Right lobe of liver (tissue), 6 donors: Measurements from ENCODE around the gene FCGR2B. TPM values are rescaled to one million over a fixed set of nuclear protein-coding genes. Genes with fewer than 3 reads are reported as not detected.
"Not testable (repeated sequence)": the region's sequence is repeated elsewhere in the genome, so short reads cannot be mapped to it uniquely, and the experiment has no call there.

Experiments used
- ATAC-seq, 4 donors: fragments of 200-7000 bp; cut with Tn5 transposase; one replicate each; pipeline ENCODE4 v1.9.1; 2020; ENCODE audit warnings: mild to moderate bottlenecking in 4 of 4, moderate library complexity in 4 of 4
- DNase-seq, 3 donors: peaks; one replicate each; pipeline ENCODE4 v3.0.0-alpha.2; 2020
- H3K27ac ChIP-seq, 3 donors: fragments of 200-600 bp; one replicate each; pipeline ENCODE4 v1.8.0; 2022
- H3K27me3 ChIP-seq, 2 donors: fragments of 200-600 bp; one replicate each; pipeline ENCODE4 v1.8.0; 2022
- H3K36me3 ChIP-seq, 4 donors: fragments of 200-600 bp; sonication (generic) in 1 of 4; one replicate each; pipeline versions ENCODE4 v1.5.1 to v1.8.0; 2017 to 2022; ENCODE audit warnings: control low read depth in 1 of 4
- H3K4me1 ChIP-seq, 4 donors: fragments of 200-600 bp; sonication (generic) in 1 of 4; one replicate each; pipeline versions ENCODE4 v1.5.1 to v1.8.0; 2017 to 2022; ENCODE audit warnings: control low read depth in 1 of 4
- H3K4me3 ChIP-seq, 3 donors: fragments of 200-600 bp; one replicate each; pipeline ENCODE4 v1.8.0; 2022
- H3K9me3 ChIP-seq, 4 donors: fragments of 200-600 bp; sonication (generic) in 1 of 4; one replicate each; pipeline versions ENCODE4 v1.5.1 to v1.8.0; 2017 to 2022; ENCODE audit warnings: control low read depth in 1 of 4
- CTCF ChIP-seq, 4 donors: fragments of 200-600 bp in 3 of 4; fragments of 450-650 bp in 1 of 4; IDR thresholded peaks; one replicate each; pipeline versions ENCODE4 v1.5.1 to v1.8.0; 2016 to 2022; ENCODE audit warnings: antibody characterized with exemption in 4 of 4, mild to moderate bottlenecking in 2 of 4
- POLR2A ChIP-seq: fragments of 450-650 bp; IDR thresholded peaks from one replicate; pipeline ENCODE4 v1.6.1; 2017; ENCODE audit warnings: antibody characterized with exemption, mild to moderate bottlenecking
- WGBS: methylation state at CpG from one replicate; pipeline ENCODE4 v1.1.6; 2018; ENCODE audit warnings: low coverage, low lambda C conversion rate; ENCODE audit not compliant: insufficient coverage; ENCODE audit errors: missing lambda C conversion rate; 5-methylcytosine and 5-hydroxymethylcytosine counted together
- intact Hi-C, 2 donors: fragments of 100-400 bp; cut with DNase I; formaldehyde crosslinking; loops; one replicate each; pipeline versions ENCODE4 v1.11.2 to v1.14.1; 2022
- total RNA-seq, 6 experiments: library from RNA; depleted of rRNA in 2 of 6; stranded (reverse); fragments of >200 nt in 2 of 6; fragmentation: NEBNext Ultra II Directional in 3 of 6; extraction: Animal tissue kit (Norgen Biotek cat#: 25700) in 3 of 6; gene quantifications; one replicate each; pipeline versions ENCODE4 v1.1.0 to v1.2.4, GENCODE V29; 2016 to 2023
- donor health status: DM: no; HTN: yes; CAD: no.
- donor health status: DM: no; HTN: no; CAD: no.
- donor health status: DM: no; HTN: no; CAD: no.
- donor health status: DM: no; HTN: yes; CAD: no.
- donor health status: DM: no; HTN: yes; CAD: no.

The FCGR2B gene
- total RNA-seq, 6 experiments from 2014 or later: 15.5 to 30.9 (median 25.0) TPM

- TF ChIP-seq POLR2A (no peak), CTCF (IDR thresholded peaks at IDR 0.05) (no peak)
- Histone ChIP-seq H3K27me3 (no peaks in the 10 kb centered on the region), H3K4me1 (peaks cover 0 to 19% (median 4%) of the 10 kb centered on the region in 4 donors), H3K9me3 (no peaks in the 10 kb centered on the region), H3K36me3 (no peaks in the 10 kb centered on the region), H3K4me3 (no peak overlapping the region), H3K27ac (no peak overlapping the region)
- intact Hi-C loops: no loop called here
- 63% methylated on average over 3 of the region's 3 CpGs for WGBS
- ATAC-seq (peak in 3 of 4 donors; percentile 12 to 65 (median 18)), DNase-seq (no peak)
These were observed 18.9 kb downstream of the FCGR2B start for GRCh38 chr1:161681879-161682278.

- Histone ChIP-seq H3K4me3 (no peak overlapping the region), H3K27ac (no peak overlapping the region), H3K27me3 (no peaks in the 10 kb centered on the region), H3K36me3 (no peaks in the 10 kb centered on the region), H3K9me3 (no peaks in the 10 kb centered on the region), H3K4me1 (no peaks in the 10 kb centered on the region)
- intact Hi-C loops: no loop called here
- ATAC-seq (no peak), DNase-seq (no peak)
- 59% methylated on average over 3 of the region's 3 CpGs for WGBS
- TF ChIP-seq CTCF (IDR thresholded peaks at IDR 0.05) (no peak), POLR2A (no peak)
These were observed 26.0 kb downstream of the FCGR2B start for GRCh38 chr1:161688946-161689345.

GRCh38 chr1:161691846-161692245, 28.9 kb downstream of the FCGR2B start:
- ATAC-seq (no peak), DNase-seq (no peak)
- intact Hi-C loops: no loop called here
- no peak for TF ChIP-seq POLR2A
- TF ChIP-seq CTCF (IDR thresholded peaks at IDR 0.05): no peak
- no peak overlapping the region for H3K27ac ChIP-seq
- no peaks in the 10 kb centered on the region for H3K27me3 ChIP-seq
- no peaks in the 10 kb centered on the region for H3K4me1 ChIP-seq
- no peaks in the 10 kb centered on the region for H3K9me3 ChIP-seq
- H3K4me3 ChIP-seq: no peak overlapping the region
- H3K36me3 ChIP-seq: no peaks in the 10 kb centered on the region
- 78% methylated on average over 3 of the region's 3 CpGs for WGBS

- H3K4me3 ChIP-seq, H3K36me3 ChIP-seq, H3K9me3 ChIP-seq, H3K4me1 ChIP-seq, intact Hi-C loops, DNase-seq, H3K27ac ChIP-seq, ATAC-seq, H3K27me3 ChIP-seq: not testable (repeated sequence)
- WGBS: 44% methylated on average over 3 of the region's 14 CpGs
These were observed 30.2 kb downstream of the FCGR2B start for GRCh38 chr1:161693020-161693712.

- H3K9me3 ChIP-seq, DNase-seq, H3K36me3 ChIP-seq, ATAC-seq, H3K4me1 ChIP-seq, H3K27me3 ChIP-seq, H3K27ac ChIP-seq, intact Hi-C loops, H3K4me3 ChIP-seq: not testable (repeated sequence)
- WGBS: 88% methylated on average over 2 of the region's 2 CpGs
These were observed 35.4 kb downstream of the FCGR2B start for GRCh38 chr1:161698302-161698701.
